ENCODE data around the gene PRPF8. TPM values are rescaled to one million over a fixed set of nuclear protein-coding genes. Genes with fewer than 3 reads are reported as not detected.

Gene PRPF8
- total and polyA plus RNA-seq, 10 of the 15 experiments (the other 5 are each of a cell fraction or from before 2014, with no cell fraction given): 77.2 to 337 (median 162) TPM

DNA sequence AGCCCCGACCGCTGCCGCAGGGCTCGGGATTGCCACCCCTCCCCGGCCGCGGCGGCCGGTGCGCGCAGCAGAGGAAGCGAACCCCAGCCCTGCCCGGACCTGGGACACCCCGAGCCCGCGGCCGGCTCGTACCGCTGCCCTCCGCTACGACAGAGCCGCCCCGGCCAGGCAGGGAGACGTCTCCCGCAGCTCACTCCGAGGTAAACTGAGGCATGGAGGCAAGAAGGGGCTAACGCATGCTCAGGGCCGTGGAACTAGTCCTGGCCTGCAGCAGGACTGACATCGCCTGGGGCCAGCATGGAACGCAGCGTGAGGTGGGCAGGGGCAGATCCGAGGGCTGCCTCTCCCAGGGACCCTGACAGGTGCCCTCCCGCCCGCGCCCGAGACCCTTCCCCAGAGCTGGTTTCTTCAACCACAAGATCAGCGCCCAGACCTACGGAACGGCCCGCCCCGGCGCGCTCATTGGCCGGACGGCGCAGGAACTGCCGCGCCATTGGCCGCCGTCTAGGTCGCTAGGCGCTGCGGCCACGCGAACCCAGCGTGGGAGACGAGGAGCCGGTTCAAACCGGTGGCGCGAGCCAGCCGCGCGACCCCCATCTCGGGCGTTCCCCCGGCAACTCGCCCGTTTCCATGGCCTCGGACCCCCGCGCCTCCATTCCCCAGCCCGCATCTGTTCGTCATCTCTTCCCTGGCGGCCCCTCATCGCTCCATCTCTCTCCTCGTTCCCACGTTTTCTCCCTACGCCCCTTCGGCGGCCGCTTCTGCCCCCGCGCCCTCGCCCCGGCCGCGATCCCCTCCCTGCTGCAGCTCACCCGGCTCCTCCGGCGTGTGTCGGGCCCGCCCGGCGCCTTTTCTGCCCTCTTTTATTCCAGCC, 56.4 kb downstream of the PRPF8 start, which contains the start of gene SLC43A2 (continued):
- TF ChIP-seq, protein P1, sequence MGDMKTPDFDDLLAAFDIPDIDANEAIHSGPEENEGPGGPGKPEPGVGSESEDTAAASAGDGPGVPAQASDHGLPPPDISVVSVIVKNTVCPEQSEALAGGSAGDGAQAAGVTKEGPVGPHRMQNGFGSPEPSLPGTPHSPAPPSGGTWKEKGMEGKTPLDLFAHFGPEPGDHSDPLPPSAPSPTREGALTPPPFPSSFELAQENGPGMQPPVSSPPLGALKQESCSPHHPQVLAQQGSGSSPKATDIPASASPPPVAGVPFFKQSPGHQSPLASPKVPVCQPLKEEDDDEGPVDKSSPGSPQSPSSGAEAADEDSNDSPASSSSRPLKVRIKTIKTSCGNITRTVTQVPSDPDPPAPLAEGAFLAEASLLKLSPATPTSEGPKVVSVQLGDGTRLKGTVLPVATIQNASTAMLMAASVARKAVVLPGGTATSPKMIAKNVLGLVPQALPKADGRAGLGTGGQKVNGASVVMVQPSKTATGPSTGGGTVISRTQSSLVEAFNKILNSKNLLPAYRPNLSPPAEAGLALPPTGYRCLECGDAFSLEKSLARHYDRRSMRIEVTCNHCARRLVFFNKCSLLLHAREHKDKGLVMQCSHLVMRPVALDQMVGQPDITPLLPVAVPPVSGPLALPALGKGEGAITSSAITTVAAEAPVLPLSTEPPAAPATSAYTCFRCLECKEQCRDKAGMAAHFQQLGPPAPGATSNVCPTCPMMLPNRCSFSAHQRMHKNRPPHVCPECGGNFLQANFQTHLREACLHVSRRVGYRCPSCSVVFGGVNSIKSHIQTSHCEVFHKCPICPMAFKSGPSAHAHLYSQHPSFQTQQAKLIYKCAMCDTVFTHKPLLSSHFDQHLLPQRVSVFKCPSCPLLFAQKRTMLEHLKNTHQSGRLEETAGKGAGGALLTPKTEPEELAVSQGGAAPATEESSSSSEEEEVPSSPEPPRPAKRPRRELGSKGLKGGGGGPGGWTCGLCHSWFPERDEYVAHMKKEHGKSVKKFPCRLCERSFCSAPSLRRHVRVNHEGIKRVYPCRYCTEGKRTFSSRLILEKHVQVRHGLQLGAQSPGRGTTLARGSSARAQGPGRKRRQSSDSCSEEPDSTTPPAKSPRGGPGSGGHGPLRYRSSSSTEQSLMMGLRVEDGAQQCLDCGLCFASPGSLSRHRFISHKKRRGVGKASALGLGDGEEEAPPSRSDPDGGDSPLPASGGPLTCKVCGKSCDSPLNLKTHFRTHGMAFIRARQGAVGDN (IDR thresholded peaks at IDR 0.05): no peak
- no peak for TF ChIP-seq PAX5 (IDR thresholded peaks at IDR 0.05; ENCODE audit: borderline replicate concordance, low read depth, low read length)
- no peak for TF ChIP-seq TCF3 (IDR thresholded peaks at IDR 0.05; ENCODE audit: borderline replicate concordance, insufficient read depth, low read depth, low read length)
- 0 out of 2 replicates have a peak, but pooled peaks have one; percentile 10 for TF ChIP-seq NRF1 (conservative IDR thresholded peaks at IDR 0.05; ENCODE audit: low read depth, low read length)
- TF ChIP-seq ZNF207 (IDR thresholded peaks at IDR 0.05; ENCODE audit: borderline replicate concordance): no peak
- TF ChIP-seq, protein P2, sequence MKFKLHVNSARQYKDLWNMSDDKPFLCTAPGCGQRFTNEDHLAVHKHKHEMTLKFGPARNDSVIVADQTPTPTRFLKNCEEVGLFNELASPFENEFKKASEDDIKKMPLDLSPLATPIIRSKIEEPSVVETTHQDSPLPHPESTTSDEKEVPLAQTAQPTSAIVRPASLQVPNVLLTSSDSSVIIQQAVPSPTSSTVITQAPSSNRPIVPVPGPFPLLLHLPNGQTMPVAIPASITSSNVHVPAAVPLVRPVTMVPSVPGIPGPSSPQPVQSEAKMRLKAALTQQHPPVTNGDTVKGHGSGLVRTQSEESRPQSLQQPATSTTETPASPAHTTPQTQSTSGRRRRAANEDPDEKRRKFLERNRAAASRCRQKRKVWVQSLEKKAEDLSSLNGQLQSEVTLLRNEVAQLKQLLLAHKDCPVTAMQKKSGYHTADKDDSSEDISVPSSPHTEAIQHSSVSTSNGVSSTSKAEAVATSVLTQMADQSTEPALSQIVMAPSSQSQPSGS (IDR thresholded peaks at IDR 0.05; ENCODE audit: low read length): no peak
- TF ChIP-seq, protein P3, sequence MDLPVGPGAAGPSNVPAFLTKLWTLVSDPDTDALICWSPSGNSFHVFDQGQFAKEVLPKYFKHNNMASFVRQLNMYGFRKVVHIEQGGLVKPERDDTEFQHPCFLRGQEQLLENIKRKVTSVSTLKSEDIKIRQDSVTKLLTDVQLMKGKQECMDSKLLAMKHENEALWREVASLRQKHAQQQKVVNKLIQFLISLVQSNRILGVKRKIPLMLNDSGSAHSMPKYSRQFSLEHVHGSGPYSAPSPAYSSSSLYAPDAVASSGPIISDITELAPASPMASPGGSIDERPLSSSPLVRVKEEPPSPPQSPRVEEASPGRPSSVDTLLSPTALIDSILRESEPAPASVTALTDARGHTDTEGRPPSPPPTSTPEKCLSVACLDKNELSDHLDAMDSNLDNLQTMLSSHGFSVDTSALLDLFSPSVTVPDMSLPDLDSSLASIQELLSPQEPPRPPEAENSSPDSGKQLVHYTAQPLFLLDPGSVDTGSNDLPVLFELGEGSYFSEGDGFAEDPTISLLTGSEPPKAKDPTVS (IDR thresholded peaks at IDR 0.05; ENCODE audit: low read depth, low read length): no peak
- TF ChIP-seq, protein P4, sequence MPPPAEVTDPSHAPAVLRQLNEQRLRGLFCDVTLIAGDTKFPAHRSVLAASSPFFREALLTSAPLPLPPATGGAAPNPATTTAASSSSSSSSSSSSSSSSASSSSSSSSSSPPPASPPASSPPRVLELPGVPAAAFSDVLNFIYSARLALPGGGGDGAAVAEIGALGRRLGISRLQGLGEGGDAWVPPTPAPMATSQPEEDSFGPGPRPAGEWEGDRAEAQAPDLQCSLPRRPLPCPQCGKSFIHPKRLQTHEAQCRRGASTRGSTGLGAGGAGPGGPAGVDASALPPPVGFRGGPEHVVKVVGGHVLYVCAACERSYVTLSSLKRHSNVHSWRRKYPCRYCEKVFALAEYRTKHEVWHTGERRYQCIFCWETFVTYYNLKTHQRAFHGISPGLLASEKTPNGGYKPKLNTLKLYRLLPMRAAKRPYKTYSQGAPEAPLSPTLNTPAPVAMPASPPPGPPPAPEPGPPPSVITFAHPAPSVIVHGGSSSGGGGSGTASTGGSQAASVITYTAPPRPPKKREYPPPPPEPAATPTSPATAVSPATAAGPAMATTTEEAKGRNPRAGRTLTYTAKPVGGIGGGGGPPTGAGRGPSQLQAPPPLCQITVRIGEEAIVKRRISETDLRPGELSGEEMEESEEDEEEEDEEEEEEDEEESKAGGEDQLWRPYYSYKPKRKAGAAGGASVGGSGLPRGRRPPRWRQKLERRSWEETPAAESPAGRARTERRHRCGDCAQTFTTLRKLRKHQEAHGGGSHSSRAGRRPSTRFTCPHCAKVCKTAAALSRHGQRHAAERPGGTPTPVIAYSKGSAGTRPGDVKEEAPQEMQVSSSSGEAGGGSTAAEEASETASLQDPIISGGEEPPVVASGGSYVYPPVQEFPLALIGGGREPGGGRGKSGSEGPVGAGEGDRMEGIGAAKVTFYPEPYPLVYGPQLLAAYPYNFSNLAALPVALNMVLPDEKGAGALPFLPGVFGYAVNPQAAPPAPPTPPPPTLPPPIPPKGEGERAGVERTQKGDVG (CRISPR knock-in tag; IDR thresholded peaks at IDR 0.05): no peak
- TF ChIP-seq POU2F2 (IDR thresholded peaks at IDR 0.05; ENCODE audit: borderline replicate concordance, low read depth, low read length): 0 out of 3 replicates have a peak, but pooled peaks have one; percentile 7
- TF ChIP-seq SREBF1 (IDR thresholded peaks at IDR 0.05; ENCODE audit: low read length): no peak
- TF ChIP-seq CEBPB (IDR thresholded peaks at IDR 0.05; ENCODE audit: borderline replicate concordance in 1 of 2, low read depth in 2 of 2, low read length in 2 of 2): no peak
- TF ChIP-seq POLR2AphosphoS5 (IDR thresholded peaks at IDR 0.05; ENCODE audit: low read length): peak; percentile 75
- TF ChIP-seq CHD1 (IDR thresholded peaks at IDR 0.05; ENCODE audit: low read depth, low read length): no peak
- 0 out of 2 replicates have a peak, but pooled peaks have one; percentile 72 for TF ChIP-seq NBN (IDR thresholded peaks at IDR 0.05)
- TF ChIP-seq ZNF24 (IDR thresholded peaks at IDR 0.05): no peak
- peak; percentile 92 for TF ChIP-seq SP1 (IDR thresholded peaks at IDR 0.05; ENCODE audit: low read depth, low read length)
- TF ChIP-seq, protein P5, sequence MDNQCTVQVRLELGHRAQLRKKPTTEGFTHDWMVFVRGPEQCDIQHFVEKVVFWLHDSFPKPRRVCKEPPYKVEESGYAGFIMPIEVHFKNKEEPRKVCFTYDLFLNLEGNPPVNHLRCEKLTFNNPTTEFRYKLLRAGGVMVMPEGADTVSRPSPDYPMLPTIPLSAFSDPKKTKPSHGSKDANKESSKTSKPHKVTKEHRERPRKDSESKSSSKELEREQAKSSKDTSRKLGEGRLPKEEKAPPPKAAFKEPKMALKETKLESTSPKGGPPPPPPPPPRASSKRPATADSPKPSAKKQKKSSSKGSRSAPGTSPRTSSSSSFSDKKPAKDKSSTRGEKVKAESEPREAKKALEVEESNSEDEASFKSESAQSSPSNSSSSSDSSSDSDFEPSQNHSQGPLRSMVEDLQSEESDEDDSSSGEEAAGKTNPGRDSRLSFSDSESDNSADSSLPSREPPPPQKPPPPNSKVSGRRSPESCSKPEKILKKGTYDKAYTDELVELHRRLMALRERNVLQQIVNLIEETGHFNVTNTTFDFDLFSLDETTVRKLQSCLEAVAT (IDR thresholded peaks at IDR 0.05): peak; percentile 56; the same call in 1 of the 2 replicates
- no peak for TF ChIP-seq RCOR1 (conservative IDR thresholded peaks at IDR 0.05; ENCODE audit: low read depth, low read length)
